ENCODE data around the gene C1orf52. TPM values are rescaled to one million over a fixed set of nuclear protein-coding genes. Genes with fewer than 3 reads are reported as not detected.

C1orf52 gene
- total RNA-seq, 1 donor from 2014 or later: 55.8 TPM

DNA sequence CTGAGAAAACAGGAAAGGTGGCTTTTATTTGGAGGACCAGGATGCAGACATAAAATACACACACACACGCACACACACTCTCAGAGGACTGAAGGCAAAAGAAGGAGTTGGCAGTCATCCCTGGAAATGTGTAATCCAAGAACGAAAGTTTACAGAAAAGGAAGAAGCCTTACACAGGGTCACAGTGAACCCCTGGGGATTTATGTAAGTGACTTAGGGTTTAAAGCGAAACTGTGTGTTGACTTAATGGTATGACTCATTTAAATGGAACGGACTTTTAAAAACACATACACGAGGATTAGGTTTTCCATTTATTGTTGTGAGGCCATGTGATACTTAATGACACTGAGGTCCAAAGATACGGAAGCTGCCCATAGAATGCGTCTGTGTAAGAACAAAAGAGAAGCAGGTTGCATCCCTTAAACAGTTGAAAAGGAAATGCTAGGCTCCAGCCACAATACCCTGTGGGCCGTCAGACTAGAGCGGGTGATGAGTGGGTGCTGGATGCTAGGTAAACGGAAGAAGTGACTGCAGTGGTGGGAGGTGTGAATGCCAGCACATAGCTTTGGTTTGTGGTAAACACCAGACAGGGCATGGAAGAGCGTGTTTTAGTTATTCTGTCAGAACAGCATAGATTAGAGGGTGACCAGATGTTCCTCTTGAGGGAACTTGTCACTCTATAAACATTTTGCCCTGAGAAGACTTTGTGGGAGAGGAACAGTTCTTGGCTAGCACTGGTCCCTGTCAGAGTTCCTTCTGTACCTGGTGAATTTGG lies 38.6 kb upstream of the C1orf52 start:
- H3F3A ChIP-seq (ENCODE audit: low read depth): no peaks in the 10 kb centered on the region
- no peaks in the 10 kb centered on the region for H3K36me3 ChIP-seq
- no peaks in the 10 kb centered on the region for H3K36me3 Mint-ChIP-seq
- H3K9me3 Mint-ChIP-seq: no peaks in the 10 kb centered on the region
- no peak overlapping the region for H3K4me2 ChIP-seq
- no peak overlapping the region for H3K27ac ChIP-seq
- no peaks in the 10 kb centered on the region for H3K4me1 ChIP-seq
- H3K27me3 Mint-ChIP-seq (ENCODE audit: insufficient read depth, low read depth): peaks cover 5% of the 10 kb centered on the region
- no peaks in the 10 kb centered on the region for H4K20me1 ChIP-seq (ENCODE audit: low read depth)
- no peak overlapping the region for H3K27ac Mint-ChIP-seq
- H3K9ac ChIP-seq: no peak overlapping the region
- no peaks in the 10 kb centered on the region for H3K9me3 ChIP-seq (ENCODE audit: low read depth)
- no peaks in the 10 kb centered on the region for H3K27me3 ChIP-seq
- DNase-seq (ENCODE audit: low spot score): no peak
- no peaks in the 10 kb centered on the region for H3K79me2 ChIP-seq (ENCODE audit: low read depth)
- H3K4me1 Mint-ChIP-seq: no peaks in the 10 kb centered on the region
- no peak overlapping the region for H3K4me3 Mint-ChIP-seq
- H3K4me3 ChIP-seq: no peak overlapping the region
- TF ChIP-seq CTCF (IDR thresholded peaks at IDR 0.05) (no peak), EZH2 (IDR thresholded peaks at IDR 0.05) (no peak), EZH2phosphoT487 (IDR thresholded peaks at IDR 0.05) (no peak)
- no peak overlapping the region for H2AFZ ChIP-seq (replicated peaks)

DNA sequence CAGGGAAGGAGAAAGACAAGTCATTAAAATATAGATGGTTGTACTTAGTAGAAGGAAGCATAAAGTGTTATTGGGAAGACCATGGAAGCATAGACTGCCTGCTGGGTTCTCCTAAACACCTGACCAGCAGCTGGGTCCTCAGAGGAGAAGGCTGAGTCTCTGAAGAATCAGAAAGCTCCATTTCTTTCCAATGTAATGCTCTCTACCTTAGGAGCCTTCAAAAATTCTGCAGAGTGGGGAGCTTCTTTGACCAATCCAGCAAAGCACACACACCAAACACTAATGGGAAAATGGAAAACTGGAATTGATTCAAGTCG lies 38.0 kb upstream of the C1orf52 start:
- Histone ChIP-seq H3K9ac (no peak overlapping the region), H3K4me3 (no peak overlapping the region), H3K36me3 (no peaks in the 10 kb centered on the region), H2AFZ (replicated peaks) (no peak overlapping the region), H3K4me1 (no peaks in the 10 kb centered on the region), H3K27ac (no peak overlapping the region), H3K27me3 (no peaks in the 10 kb centered on the region), H4K20me1 (ENCODE audit: low read depth) (no peaks in the 10 kb centered on the region), H3K79me2 (ENCODE audit: low read depth) (no peaks in the 10 kb centered on the region), H3F3A (ENCODE audit: low read depth) (no peaks in the 10 kb centered on the region), H3K9me3 (ENCODE audit: low read depth) (no peaks in the 10 kb centered on the region), H3K4me2 (no peak overlapping the region)
- H3K36me3 Mint-ChIP-seq: no peaks in the 10 kb centered on the region
- H3K9me3 Mint-ChIP-seq: no peaks in the 10 kb centered on the region
- DNase-seq (ENCODE audit: low spot score): no peak
- TF ChIP-seq EZH2 (IDR thresholded peaks at IDR 0.05) (no peak), CTCF (IDR thresholded peaks at IDR 0.05) (no peak)
- H3K4me1 Mint-ChIP-seq: no peaks in the 10 kb centered on the region
- H3K27me3 Mint-ChIP-seq (ENCODE audit: insufficient read depth, low read depth): peaks cover 5% of the 10 kb centered on the region
- H3K27ac Mint-ChIP-seq: no peak overlapping the region
- H3K4me3 Mint-ChIP-seq: no peak overlapping the region

DNA sequence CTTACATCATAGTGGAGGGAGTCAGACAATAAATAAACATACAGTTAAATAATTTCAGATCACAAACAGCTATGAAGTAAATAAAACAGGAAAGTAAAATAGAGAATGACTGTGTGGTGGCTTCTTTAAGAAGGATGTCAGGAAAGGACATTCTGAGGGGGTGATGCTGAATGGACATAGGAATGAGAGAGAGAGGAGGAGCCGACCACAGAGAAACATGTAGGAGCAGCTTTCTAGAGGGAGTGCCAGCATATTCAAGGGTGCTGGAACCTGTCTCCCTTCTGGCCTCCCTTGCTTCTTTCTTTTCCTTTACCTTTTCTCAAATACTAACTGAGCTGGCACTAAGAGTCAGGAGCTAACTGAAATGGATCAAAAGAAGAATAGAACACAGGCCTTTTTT lies 37.5 kb upstream of the C1orf52 start:
- Histone ChIP-seq H4K20me1 (ENCODE audit: low read depth) (no peaks in the 10 kb centered on the region), H2AFZ (replicated peaks) (no peak overlapping the region), H3F3A (ENCODE audit: low read depth) (no peaks in the 10 kb centered on the region), H3K27ac (no peak overlapping the region), H3K4me2 (no peak overlapping the region), H3K27me3 (no peaks in the 10 kb centered on the region), H3K36me3 (no peaks in the 10 kb centered on the region), H3K9ac (no peak overlapping the region), H3K4me3 (no peak overlapping the region), H3K4me1 (no peaks in the 10 kb centered on the region), H3K79me2 (ENCODE audit: low read depth) (no peaks in the 10 kb centered on the region), H3K9me3 (ENCODE audit: low read depth) (no peaks in the 10 kb centered on the region)
- Mint-ChIP-seq H3K4me3 (no peak overlapping the region), H3K27me3 (ENCODE audit: insufficient read depth, low read depth) (peaks cover 5% of the 10 kb centered on the region), H3K36me3 (no peaks in the 10 kb centered on the region), H3K9me3 (no peaks in the 10 kb centered on the region), H3K27ac (no peak overlapping the region), H3K4me1 (no peaks in the 10 kb centered on the region)
- TF ChIP-seq EZH2phosphoT487 (IDR thresholded peaks at IDR 0.05) (no peak), EZH2 (IDR thresholded peaks at IDR 0.05) (no peak), CTCF (IDR thresholded peaks at IDR 0.05) (no peak)
- no peak for DNase-seq (ENCODE audit: low spot score)
